ENCODE results near the gene ADAMTS19.

ADAMTS19 gene

DNA sequence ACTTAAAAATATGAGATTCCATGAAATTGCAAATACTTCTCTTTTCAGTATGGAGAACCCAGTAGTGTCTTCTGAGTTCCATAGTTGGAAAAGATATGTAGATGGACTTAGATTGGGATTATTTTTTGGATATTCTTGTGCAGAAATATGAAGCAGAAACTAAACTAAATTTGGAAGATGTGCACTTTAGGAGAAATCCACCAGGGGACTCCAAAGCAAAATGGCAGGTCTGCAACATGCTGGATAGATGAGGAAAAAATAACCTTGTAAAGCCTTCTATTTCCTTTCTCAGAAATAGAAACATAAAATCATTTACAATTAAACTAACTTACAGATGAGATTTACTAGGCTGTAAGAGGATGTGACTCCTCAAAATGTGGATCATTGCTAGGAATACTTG, 238.6 kb downstream of the ADAMTS19 start:
- TF ChIP-seq TAF1 (IDR thresholded peaks at IDR 0.05; ENCODE audit: borderline replicate concordance, insufficient read depth, low read length) (no peak), SIN3A (IDR thresholded peaks at IDR 0.05; ENCODE audit: borderline replicate concordance, insufficient read depth, low read length) (no peak), POLR2AphosphoS5 (IDR thresholded peaks at IDR 0.05; ENCODE audit: low read depth, low read length) (no peak)

DNA sequence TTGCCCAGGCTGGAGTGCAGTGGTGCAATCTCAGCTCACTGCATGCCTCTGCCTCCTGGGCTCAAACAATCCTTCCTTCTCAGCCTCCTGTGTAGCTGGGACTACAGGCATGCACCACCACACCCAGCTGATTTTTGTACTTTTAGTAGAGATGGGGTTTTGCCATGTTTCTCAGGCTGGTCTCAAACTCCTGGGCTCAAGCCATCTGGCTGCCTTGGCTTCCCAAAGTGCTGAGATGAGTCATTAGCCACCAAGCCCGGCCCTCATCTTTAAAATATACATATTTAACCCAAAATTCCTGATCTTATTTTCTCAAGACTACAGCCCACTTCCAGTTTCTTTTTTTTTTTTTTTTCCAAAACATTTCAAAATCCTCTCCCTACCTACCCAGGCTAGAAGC, 256.1 kb downstream of the ADAMTS19 start:
- no peak for TF ChIP-seq SIN3A (IDR thresholded peaks at IDR 0.05; ENCODE audit: borderline replicate concordance, insufficient read depth, low read length)
- TF ChIP-seq TAF1 (IDR thresholded peaks at IDR 0.05; ENCODE audit: borderline replicate concordance, insufficient read depth, low read length) = no peak
- TF ChIP-seq, protein P1, sequence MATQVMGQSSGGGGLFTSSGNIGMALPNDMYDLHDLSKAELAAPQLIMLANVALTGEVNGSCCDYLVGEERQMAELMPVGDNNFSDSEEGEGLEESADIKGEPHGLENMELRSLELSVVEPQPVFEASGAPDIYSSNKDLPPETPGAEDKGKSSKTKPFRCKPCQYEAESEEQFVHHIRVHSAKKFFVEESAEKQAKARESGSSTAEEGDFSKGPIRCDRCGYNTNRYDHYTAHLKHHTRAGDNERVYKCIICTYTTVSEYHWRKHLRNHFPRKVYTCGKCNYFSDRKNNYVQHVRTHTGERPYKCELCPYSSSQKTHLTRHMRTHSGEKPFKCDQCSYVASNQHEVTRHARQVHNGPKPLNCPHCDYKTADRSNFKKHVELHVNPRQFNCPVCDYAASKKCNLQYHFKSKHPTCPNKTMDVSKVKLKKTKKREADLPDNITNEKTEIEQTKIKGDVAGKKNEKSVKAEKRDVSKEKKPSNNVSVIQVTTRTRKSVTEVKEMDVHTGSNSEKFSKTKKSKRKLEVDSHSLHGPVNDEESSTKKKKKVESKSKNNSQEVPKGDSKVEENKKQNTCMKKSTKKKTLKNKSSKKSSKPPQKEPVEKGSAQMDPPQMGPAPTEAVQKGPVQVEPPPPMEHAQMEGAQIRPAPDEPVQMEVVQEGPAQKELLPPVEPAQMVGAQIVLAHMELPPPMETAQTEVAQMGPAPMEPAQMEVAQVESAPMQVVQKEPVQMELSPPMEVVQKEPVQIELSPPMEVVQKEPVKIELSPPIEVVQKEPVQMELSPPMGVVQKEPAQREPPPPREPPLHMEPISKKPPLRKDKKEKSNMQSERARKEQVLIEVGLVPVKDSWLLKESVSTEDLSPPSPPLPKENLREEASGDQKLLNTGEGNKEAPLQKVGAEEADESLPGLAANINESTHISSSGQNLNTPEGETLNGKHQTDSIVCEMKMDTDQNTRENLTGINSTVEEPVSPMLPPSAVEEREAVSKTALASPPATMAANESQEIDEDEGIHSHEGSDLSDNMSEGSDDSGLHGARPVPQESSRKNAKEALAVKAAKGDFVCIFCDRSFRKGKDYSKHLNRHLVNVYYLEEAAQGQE (IDR thresholded peaks at IDR 0.05; ENCODE audit: insufficient read depth in 1 of 2, low read depth in 2 of 2, low read length in 2 of 2) = no peak
- no peak for TF ChIP-seq POLR2AphosphoS5 (IDR thresholded peaks at IDR 0.05; ENCODE audit: low read depth, low read length)
- no peak for TF ChIP-seq FOXP2 (optimal IDR thresholded peaks at IDR 0.05; ENCODE audit: borderline replicate concordance, extremely low read depth, extremely low read length, insufficient read depth)

DNA sequence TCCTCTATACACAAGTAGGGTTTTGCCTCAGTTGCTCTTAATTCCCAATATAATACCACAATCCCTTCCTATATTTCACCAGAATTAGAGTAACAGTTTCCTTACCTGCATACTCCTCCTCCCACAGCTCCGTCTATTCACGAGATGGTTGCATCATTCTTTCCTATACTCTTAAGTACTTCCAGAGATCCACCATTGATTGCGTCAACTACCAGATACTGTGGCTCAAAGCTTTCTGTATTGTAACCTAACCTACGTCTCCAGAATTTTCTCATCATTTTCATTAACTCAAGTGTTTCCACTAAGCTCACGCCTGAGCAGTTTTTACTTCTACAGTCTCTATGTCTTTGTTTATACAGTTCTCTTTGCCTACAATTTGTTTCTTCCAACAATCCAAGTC, 256.6 kb downstream of the ADAMTS19 start:
- TF ChIP-seq, protein P1 (IDR thresholded peaks at IDR 0.05; ENCODE audit: insufficient read depth in 1 of 2, low read depth in 2 of 2, low read length in 2 of 2) = no peak

DNA sequence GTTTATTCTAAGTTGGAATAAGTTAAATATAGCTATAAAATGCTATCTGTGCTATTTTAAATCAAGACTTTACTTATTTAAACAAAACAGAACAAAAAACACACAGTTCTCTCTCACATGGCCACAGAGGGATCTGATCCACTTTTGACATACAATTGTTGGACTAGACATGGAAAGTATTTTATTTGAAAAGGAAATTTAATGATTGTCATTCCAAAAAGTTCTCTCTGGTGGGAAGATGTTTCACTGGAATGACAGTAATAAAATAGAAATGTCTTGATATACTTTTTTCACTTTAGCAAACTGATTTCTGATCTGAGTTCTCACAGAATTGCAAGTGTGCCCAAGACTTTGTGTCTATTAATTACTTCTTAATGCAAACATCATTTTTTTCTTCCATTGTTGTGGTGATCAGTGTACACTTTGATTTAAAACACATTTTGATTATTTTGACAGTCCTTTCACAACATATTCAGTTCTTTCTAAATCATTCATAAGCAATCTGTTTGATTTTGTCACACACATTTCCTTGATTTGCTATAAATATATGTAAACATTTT, 257.7 kb downstream of the ADAMTS19 start:
- no peak for TF ChIP-seq TAF1 (IDR thresholded peaks at IDR 0.05; ENCODE audit: borderline replicate concordance, insufficient read depth, low read length)
- TF ChIP-seq SIN3A (IDR thresholded peaks at IDR 0.05; ENCODE audit: borderline replicate concordance, insufficient read depth, low read length) = no peak
- TF ChIP-seq POLR2AphosphoS5 (IDR thresholded peaks at IDR 0.05; ENCODE audit: low read depth, low read length) = no peak
- TF ChIP-seq FOXP2 (optimal IDR thresholded peaks at IDR 0.05; ENCODE audit: borderline replicate concordance, extremely low read depth, extremely low read length, insufficient read depth) = no peak
- TF ChIP-seq, protein P1 (IDR thresholded peaks at IDR 0.05; ENCODE audit: insufficient read depth in 1 of 2, low read depth in 2 of 2, low read length in 2 of 2) = no peak

DNA sequence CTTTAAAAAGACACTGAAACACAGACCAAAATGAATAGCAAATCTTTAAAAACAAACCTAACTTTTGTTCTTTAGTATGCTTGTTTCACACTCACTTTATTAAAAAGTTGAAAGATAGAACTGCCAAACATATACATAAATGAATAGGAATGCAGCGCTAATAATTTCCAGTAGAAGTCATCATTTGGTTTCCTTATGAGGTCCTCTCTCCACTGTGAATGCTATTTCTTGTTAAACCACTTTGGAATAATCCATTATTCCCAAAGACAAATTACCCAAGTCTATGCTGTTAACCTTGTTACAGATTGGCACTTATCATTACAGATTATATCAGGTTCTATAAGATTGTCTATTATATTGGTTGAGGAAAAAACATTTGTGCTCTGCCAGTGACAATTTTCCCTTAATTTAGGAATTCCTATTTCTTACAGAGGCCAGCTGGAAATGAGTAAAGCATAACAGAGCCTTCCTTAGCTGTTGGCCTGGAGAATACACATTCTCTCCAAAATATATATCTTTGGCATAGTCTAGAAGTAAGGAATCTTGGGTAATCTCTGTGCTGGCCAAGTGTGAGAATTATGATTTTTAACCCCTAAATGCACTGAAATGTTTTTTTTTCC, 258.5 kb downstream of the ADAMTS19 start:
- TF ChIP-seq FOXP2 (optimal IDR thresholded peaks at IDR 0.05; ENCODE audit: borderline replicate concordance, extremely low read depth, extremely low read length, insufficient read depth) = no peak
- TF ChIP-seq, protein P1 (IDR thresholded peaks at IDR 0.05; ENCODE audit: insufficient read depth in 1 of 2, low read depth in 2 of 2, low read length in 2 of 2) = no peak
- no peak for TF ChIP-seq TAF1 (IDR thresholded peaks at IDR 0.05; ENCODE audit: borderline replicate concordance, insufficient read depth, low read length)
- TF ChIP-seq SIN3A (IDR thresholded peaks at IDR 0.05; ENCODE audit: borderline replicate concordance, insufficient read depth, low read length) = no peak
- TF ChIP-seq POLR2AphosphoS5 (IDR thresholded peaks at IDR 0.05; ENCODE audit: low read depth, low read length) = no peak
